ENCODE results near the gene POP4. TPM values are rescaled to one million over a fixed set of nuclear protein-coding genes. Genes with fewer than 3 reads are reported as not detected.

Gene POP4
- total and polyA plus RNA-seq, 2 of the 13 experiments (the other 11 are each of a cell fraction or from before 2014, with no cell fraction given): 32.2 to 84.0 TPM

DNA sequence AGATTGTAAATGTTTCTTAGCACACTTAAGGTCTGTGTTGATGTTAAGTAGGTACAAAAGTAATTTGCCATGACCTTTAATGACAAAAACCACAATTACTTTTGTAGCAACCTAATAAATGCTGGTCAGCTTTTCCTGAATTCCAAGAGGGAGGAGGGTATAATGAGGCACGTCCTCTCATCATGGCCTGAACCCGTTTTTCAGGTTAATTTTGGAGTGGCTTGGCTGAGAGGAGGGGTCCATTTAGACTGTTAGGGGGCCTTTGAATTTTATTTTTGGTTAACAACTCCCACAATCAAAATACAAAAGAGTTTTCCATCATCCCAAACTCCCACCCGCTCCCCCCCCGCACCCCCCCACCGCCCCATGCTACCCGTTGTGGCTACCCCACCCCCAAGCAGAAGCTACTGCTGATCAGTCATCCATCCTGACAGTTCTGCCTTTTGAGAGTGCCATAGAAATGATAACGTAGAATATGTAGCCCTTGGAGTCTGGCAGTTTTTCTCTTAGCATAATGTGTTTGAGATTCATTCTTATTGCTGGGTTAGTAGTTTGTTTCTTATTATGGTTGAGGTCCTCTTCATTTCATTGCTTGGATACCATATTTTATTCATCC lies 44.8 kb downstream of the POP4 start:
- 6% methylated on average over 7 of the region's 7 CpGs for WGBS (ENCODE audit: low lambda C conversion rate)
- CTCF ChIA-PET (ENCODE audit: low intra/inter-chr PET ratio, low total read pairs): no interaction called here
- no peak overlapping the region for H3K27ac ChIP-seq (ENCODE audit: extremely low read length, insufficient read depth, low read length)
- intact Hi-C loops (cut with micrococcal nuclease; ENCODE audit: unreplicated experiment): no loop called here
- H3K4me3 ChIP-seq (replicated peaks in 1 of 3; ENCODE audit: insufficient read depth in 1 of 3, low read depth in 2 of 3, low read length in 3 of 3): no peak overlapping the region
- H4K20me1 ChIP-seq (ENCODE audit: insufficient read depth, low read length): no peaks in the 10 kb centered on the region
- BruUV-seq (replicated peaks): no TSS peak
- no peaks in the 10 kb centered on the region for H3K79me2 ChIP-seq (ENCODE audit: insufficient read depth, low read length)
- H2AFZ ChIP-seq (ENCODE audit: low read length): no peak overlapping the region
- no peak overlapping the region for H3K4me2 ChIP-seq (ENCODE audit: low read depth, low read length)
- no peak for FAIRE-seq
- H3K27me3 ChIP-seq (ENCODE audit: control insufficient read depth in 1 of 2, insufficient read depth in 2 of 2, low read length in 2 of 2): peaks cover 0 to 2% of the 10 kb centered on the region in 2 experiments; a peak in 1 of 5 replicates
- H3K36me3 ChIP-seq (replicated peaks in 1 of 2; ENCODE audit: control insufficient read depth in 1 of 2, insufficient read depth in 2 of 2, low read length in 2 of 2): no peaks in the 10 kb centered on the region
- peaks cover 7% of the 10 kb centered on the region; the same call in 1 of the 2 replicates for H3K9me3 ChIP-seq (ENCODE audit: low read length)
- in situ Hi-C loops (cut with HindIII; ENCODE audit: extremely low pct_ligation_motif_present, low pct_unique_long_range_greater_than_20kb): no loop called here
- POLR2A ChIA-PET: no interaction called here
- H3K9ac ChIP-seq (ENCODE audit: insufficient read depth, low read depth, low read length): no peak overlapping the region
- TF ChIP-seq SP1 (IDR thresholded peaks at IDR 0.05) (no peak), SP1 (CRISPR knock-in tag; IDR thresholded peaks at IDR 0.05) (no peak), ZNF7 (CRISPR knock-in tag; IDR thresholded peaks at IDR 0.05) (no peak), LCORL (IDR thresholded peaks at IDR 0.05) (no peak), LCORL (CRISPR knock-in tag; IDR thresholded peaks at IDR 0.05) (no peak), MEF2D (CRISPR knock-in tag; IDR thresholded peaks at IDR 0.05) (no peak), FOSL1 (CRISPR knock-in tag; IDR thresholded peaks at IDR 0.05; ENCODE audit: borderline replicate concordance) (no peak), TBX2 (CRISPR knock-in tag; IDR thresholded peaks at IDR 0.05; ENCODE audit: borderline replicate concordance) (no peak), RCOR2 (CRISPR knock-in tag; IDR thresholded peaks at IDR 0.05) (no peak), ZNF124 (CRISPR knock-in tag; IDR thresholded peaks at IDR 0.05) (no peak), ZFP41 (CRISPR knock-in tag; IDR thresholded peaks at IDR 0.05; ENCODE audit: borderline replicate concordance) (no peak), NFKBIZ (CRISPR knock-in tag; IDR thresholded peaks at IDR 0.05) (no peak)
- TF ChIP-seq, protein P1, sequence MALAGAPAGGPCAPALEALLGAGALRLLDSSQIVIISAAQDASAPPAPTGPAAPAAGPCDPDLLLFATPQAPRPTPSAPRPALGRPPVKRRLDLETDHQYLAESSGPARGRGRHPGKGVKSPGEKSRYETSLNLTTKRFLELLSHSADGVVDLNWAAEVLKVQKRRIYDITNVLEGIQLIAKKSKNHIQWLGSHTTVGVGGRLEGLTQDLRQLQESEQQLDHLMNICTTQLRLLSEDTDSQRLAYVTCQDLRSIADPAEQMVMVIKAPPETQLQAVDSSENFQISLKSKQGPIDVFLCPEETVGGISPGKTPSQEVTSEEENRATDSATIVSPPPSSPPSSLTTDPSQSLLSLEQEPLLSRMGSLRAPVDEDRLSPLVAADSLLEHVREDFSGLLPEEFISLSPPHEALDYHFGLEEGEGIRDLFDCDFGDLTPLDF (CRISPR knock-in tag; IDR thresholded peaks at IDR 0.05): no peak
- H3K4me1 ChIP-seq (ENCODE audit: insufficient read depth, low read length): peaks cover 5% of the 10 kb centered on the region
- no peak for DNase-seq (ENCODE audit: low spot score)
- ATAC-seq: no peak
